GM23248 (cell line): Measurements from ENCODE around the gene CHST11. TPM values are rescaled to one million over a fixed set of nuclear protein-coding genes. Genes with fewer than 3 reads are reported as not detected.

ENCODE experiments used
- DNase-seq: peaks from one replicate; pipeline ENCODE4 v3.0.0-alpha.2; 2015
- H2AFZ ChIP-seq: fragments of 200-600 bp; sonication (generic); 2 replicates; pipeline ENCODE4 v1.6.1; 2016; ENCODE audit warnings: antibody characterized with exemption
- H3F3A ChIP-seq: fragments of 200-600 bp; sonication (generic); 2 replicates; pipeline ENCODE4 v1.6.1; 2016; ENCODE audit warnings: mild to moderate bottlenecking, antibody characterized with exemption, mixed run types; ENCODE audit not compliant: insufficient read depth
- H3K27ac ChIP-seq: fragments of 200-600 bp; sonication (generic); 2 replicates; pipeline ENCODE4 v1.5.1; 2016; ENCODE audit warnings: mild to moderate bottlenecking
- H3K27me3 ChIP-seq: fragments of 200-600 bp; sonication (generic); replicated peaks from 2 replicates; pipeline ENCODE4 v1.6.1; 2016; ENCODE audit warnings: mild to moderate bottlenecking; ENCODE audit not compliant: insufficient read depth
- H3K36me3 ChIP-seq: fragments of 200-600 bp; sonication (generic); 2 replicates; pipeline ENCODE4 v1.6.1; 2016; ENCODE audit warnings: low read depth, mild to moderate bottlenecking
- H3K4me1 ChIP-seq: fragments of 200-600 bp; sonication (generic); 2 replicates; pipeline ENCODE4 v1.6.1; 2016; ENCODE audit warnings: mild to moderate bottlenecking; ENCODE audit not compliant: insufficient read depth
- H3K4me2 ChIP-seq: fragments of 200-600 bp; sonication (generic); one replicate; pipeline ENCODE4 v1.6.1; 2016; ENCODE audit warnings: mild to moderate bottlenecking; ENCODE audit not compliant: unreplicated experiment
- H3K4me3 ChIP-seq: fragments of 200-600 bp; sonication (generic); 2 replicates; pipeline ENCODE4 v1.5.1; 2016; ENCODE audit warnings: mild to moderate bottlenecking
- H3K79me2 ChIP-seq: fragments of 200-600 bp; sonication (generic); 2 replicates; pipeline ENCODE4 v1.6.1; 2016; ENCODE audit warnings: mild to moderate bottlenecking; ENCODE audit not compliant: insufficient read depth
- H3K9ac ChIP-seq: fragments of 200-600 bp; sonication (generic); 2 replicates; pipeline ENCODE4 v1.6.1; 2016; ENCODE audit warnings: mild to moderate bottlenecking
- H3K9me2 ChIP-seq: fragments of 200-600 bp; sonication (generic); 2 replicates; pipeline ENCODE4 v1.6.1; 2016; ENCODE audit warnings: mixed run types, mild to moderate bottlenecking, moderate library complexity; ENCODE audit not compliant: insufficient read depth
- H3K9me3 ChIP-seq: fragments of 200-600 bp; sonication (generic); one replicate; pipeline ENCODE4 v1.6.1; 2017; ENCODE audit warnings: low read depth
- H4K20me1 ChIP-seq: fragments of 200-600 bp; sonication (generic); 2 replicates; pipeline ENCODE4 v1.6.0; 2016; ENCODE audit not compliant: insufficient read depth
- EZH2 ChIP-seq: fragments of 200-600 bp; sonication (generic); IDR thresholded peaks from 2 replicates; pipeline ENCODE4 v1.6.1; 2018; ENCODE audit warnings: antibody characterized with exemption, mild to moderate bottlenecking; ENCODE audit not compliant: insufficient read depth, poor library complexity, severe bottlenecking
- EZH2phosphoT487 ChIP-seq: fragments of 200-600 bp; sonication (generic); IDR thresholded peaks from 2 replicates; pipeline ENCODE4 v1.6.1; 2018; ENCODE audit warnings: antibody characterized with exemption, moderate library complexity, mild to moderate bottlenecking, low read depth; ENCODE audit not compliant: insufficient read depth
- WGBS, 2 experiments: methylation state at CpG; one replicate each; pipeline ENCODE4 v1.1.6; 2015 to 2017; ENCODE audit warnings: low lambda C conversion rate in 2 of 2, low coverage in 1 of 2; ENCODE audit errors: missing lambda C conversion rate in 2 of 2; 5-methylcytosine and 5-hydroxymethylcytosine counted together
- in situ Hi-C: fragments of 300-500 bp; cut with MboI; formaldehyde crosslinking; loops from 2 replicates; pipeline ENCODE4 v1.15.0; 2020
- polyA plus RNA-seq: library from polyadenylated mRNA; unstranded; fragments of >200 nt; fragmentation: Nextera tagmentation; extraction: Ambion mirVana; gene quantifications from 2 replicates; pipeline ENCODE4 v1.2.1, GENCODE V29; 2016
- total RNA-seq: library from RNA; depleted of rRNA; stranded (reverse); fragments of >200 nt; shearing (Covaris generic); gene quantifications from 2 replicates; pipeline ENCODE4 v1.2.3, GENCODE V29; 2014

Gene CHST11
- total and polyA plus RNA-seq, 2 experiments from 2014 or later: 3.7 to 5.4 TPM

DNA sequence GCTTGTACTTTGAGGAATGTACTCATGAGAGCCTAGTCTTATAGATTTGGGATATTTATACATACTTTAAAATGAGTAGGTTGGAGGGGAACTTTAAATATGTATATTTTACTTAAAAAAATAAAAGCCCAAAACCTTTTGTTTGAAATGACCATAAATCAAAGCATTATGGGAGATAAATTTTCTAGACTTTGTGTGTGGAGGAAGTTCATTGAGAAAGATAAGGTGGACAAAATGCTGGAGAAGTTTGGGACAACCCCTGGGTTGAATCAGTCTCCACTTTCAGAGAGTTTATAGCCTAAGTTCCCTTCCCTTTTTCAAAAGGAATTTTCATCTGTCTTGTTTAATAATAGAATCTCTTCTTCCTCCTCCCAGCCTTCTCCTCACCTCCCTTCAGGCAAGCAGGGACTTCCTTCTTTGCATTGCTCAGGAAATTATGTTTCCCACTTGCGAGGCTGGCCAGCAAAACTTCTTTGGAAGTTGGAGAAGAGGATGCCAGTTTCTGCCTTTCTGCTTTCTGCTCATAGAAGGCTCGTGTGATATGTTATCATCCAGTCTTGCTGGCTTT is 54.2 kb downstream of the CHST11 start:
- Histone ChIP-seq H4K20me1 (no peaks in the 10 kb centered on the region), H3K9ac (no peak overlapping the region), H3K4me3 (no peak overlapping the region), H3K27me3 (no peaks in the 10 kb centered on the region), H2AFZ (no peak overlapping the region), H3K79me2 (peaks cover 25% of the 10 kb centered on the region; the same call in 1 of the 2 replicates), H3K36me3 (no peaks in the 10 kb centered on the region), H3K27ac (no peak overlapping the region), H3F3A (no peaks in the 10 kb centered on the region), H3K9me2 (no peaks in the 10 kb centered on the region), H3K4me2 (no peak overlapping the region), H3K4me1 (no peaks in the 10 kb centered on the region), H3K9me3 (no peaks in the 10 kb centered on the region)
- 76 to 84% methylated on average over 2 of the region's 2 CpGs for WGBS, 2 experiments
- in situ Hi-C loops: no loop called here
- TF ChIP-seq EZH2 (no peak), EZH2phosphoT487 (no peak)
- no peak for DNase-seq

DNA sequence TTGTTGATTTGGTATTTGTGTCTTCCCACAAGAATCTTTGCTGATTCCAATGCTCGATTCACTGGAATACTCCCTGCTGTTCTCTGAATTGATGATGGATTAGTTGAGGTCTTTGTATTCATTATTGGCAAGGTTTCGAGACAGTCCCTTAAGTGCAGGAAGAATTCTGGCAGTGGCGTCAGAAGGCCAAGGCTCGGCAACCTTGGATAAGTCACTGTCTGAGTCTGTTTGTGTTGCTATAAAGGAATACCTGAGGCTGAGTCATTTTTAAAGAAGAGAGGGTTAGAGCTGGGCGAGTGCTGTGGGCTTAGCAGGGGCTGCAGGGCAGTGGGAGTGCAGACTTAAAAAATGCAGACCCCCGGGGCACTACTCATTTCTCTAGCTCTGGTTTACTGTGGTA is 56.9 kb downstream of the CHST11 start:
- H3K9ac ChIP-seq: no peak overlapping the region
- H2AFZ ChIP-seq: no peak overlapping the region
- no peaks in the 10 kb centered on the region for H3K27me3 ChIP-seq
- no peak overlapping the region for H3K27ac ChIP-seq
- peaks cover 30% of the 10 kb centered on the region for H3K79me2 ChIP-seq
- H3K9me3 ChIP-seq: no peaks in the 10 kb centered on the region
- no peaks in the 10 kb centered on the region for H3F3A ChIP-seq
- H3K4me3 ChIP-seq: no peak overlapping the region
- in situ Hi-C loops: no loop called here
- H3K9me2 ChIP-seq: no peaks in the 10 kb centered on the region
- H3K36me3 ChIP-seq: no peaks in the 10 kb centered on the region
- no peak for DNase-seq
- no peak for TF ChIP-seq EZH2
- TF ChIP-seq EZH2phosphoT487: no peak
- no peak overlapping the region for H3K4me2 ChIP-seq
- no peaks in the 10 kb centered on the region for H3K4me1 ChIP-seq
- WGBS, 2 experiments: 81 to 84% methylated on average over 6 of the region's 6 CpGs
- H4K20me1 ChIP-seq: no peaks in the 10 kb centered on the region

DNA sequence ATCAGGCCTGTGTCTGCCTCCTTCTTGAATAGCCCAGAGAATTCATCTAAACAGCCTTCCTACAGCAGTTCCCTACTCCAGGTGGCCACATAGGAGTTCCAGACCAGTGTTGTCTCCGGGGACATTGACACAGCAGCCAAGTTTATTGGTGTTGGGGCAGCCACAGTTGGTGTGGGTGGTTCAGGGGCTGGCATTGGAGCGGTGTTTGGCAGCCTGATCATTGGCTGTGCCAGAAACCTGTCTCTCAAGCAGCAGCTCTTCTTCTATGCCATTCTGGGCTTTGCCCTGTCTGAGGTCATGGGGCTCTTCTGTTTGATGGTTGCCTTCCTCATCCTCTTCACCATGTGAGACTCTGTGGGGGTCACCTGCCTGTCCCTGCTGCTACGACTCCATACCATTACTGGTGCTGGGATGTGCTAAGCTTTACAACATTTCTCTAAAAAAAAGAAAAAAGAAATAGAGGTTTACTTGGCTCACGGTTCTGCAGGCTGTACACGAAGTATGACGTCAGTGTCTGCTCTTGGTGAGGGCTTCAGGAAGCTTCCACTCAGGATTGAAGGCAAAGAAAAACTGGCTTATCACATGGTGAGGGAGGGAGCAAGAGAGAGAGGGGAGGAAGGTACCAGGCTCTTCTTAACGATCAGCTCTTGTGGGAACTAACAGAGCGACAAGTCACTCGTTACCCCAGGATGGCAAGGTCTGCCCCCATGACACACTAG is 57.5 kb downstream of the CHST11 start:
- Histone ChIP-seq H3K36me3 (no peaks in the 10 kb centered on the region), H4K20me1 (no peaks in the 10 kb centered on the region), H3K4me2 (no peak overlapping the region), H3K9me2 (no peaks in the 10 kb centered on the region), H2AFZ (no peak overlapping the region), H3K27me3 (no peaks in the 10 kb centered on the region), H3F3A (no peaks in the 10 kb centered on the region), H3K27ac (no peak overlapping the region), H3K4me1 (no peaks in the 10 kb centered on the region), H3K79me2 (peaks cover 30% of the 10 kb centered on the region), H3K9me3 (no peaks in the 10 kb centered on the region), H3K4me3 (no peak overlapping the region), H3K9ac (no peak overlapping the region)
- in situ Hi-C loops: no loop called here
- whole genome bisulfite sequencing, 2 experiments: 91 to 96% methylated on average over 9 of the region's 9 CpGs
- TF ChIP-seq EZH2 (no peak), EZH2phosphoT487 (no peak)
- no peak for DNase-seq

DNA sequence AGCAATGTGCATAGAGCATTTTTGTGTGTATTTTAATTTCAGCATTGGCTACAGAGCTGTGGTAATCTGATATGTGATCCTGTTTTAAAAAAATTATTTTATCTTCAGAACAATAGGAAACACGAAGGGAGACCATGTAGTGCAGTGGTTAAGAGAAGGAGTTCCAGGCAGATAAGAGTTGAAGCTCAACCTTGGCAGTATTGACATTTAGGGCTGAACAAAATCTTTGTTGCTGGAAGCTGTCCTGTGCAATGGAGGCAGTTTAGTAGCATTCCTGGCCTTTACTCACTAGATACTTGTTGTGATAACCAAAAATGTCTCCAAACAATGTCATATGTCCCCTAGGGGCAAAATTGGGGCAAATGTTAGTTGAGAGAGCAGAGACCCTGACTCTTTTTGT is 59.2 kb downstream of the CHST11 start:
- H3K36me3 ChIP-seq: no peaks in the 10 kb centered on the region
- H3K27me3 ChIP-seq: no peaks in the 10 kb centered on the region
- no peak overlapping the region for H3K27ac ChIP-seq
- H2AFZ ChIP-seq: no peak overlapping the region
- peaks cover 20% of the 10 kb centered on the region for H3K79me2 ChIP-seq
- 22 to 26% methylated on average over 1 of the region's 1 CpG for WGBS, 2 experiments
- in situ Hi-C loops: no loop called here
- no peak for DNase-seq
- H3K4me1 ChIP-seq: no peaks in the 10 kb centered on the region
- no peaks in the 10 kb centered on the region for H3K9me3 ChIP-seq
- TF ChIP-seq EZH2 (no peak), EZH2phosphoT487 (no peak)
- no peaks in the 10 kb centered on the region for H3F3A ChIP-seq
- H4K20me1 ChIP-seq: no peaks in the 10 kb centered on the region
- no peak overlapping the region for H3K4me3 ChIP-seq
- no peak overlapping the region for H3K9ac ChIP-seq
- H3K4me2 ChIP-seq: no peak overlapping the region
- H3K9me2 ChIP-seq: no peaks in the 10 kb centered on the region
